K562 (cell line): Measurements from ENCODE around the gene CRPPA. TPM values are rescaled to one million over a fixed set of nuclear protein-coding genes. Genes with fewer than 3 reads are reported as not detected.

Source experiments
- HINFP ChIP-seq: fragments of 450-650 bp; conservative IDR thresholded peaks from 2 replicates; pipeline ENCODE4 v1.6.1; 2016; ENCODE audit warnings: missing genetic modification characterization, low read depth, mild to moderate bottlenecking, control low read depth, missing compliant biosample characterization
- HNRNPLL ChIP-seq: fragments of 200-400 bp; formaldehyde crosslinking; IDR thresholded peaks from 2 replicates; pipeline ENCODE4 v1.6.1; 2017; ENCODE audit warnings: low read length, low read depth, mild to moderate bottlenecking; ENCODE audit not compliant: poor library complexity, severe bottlenecking
- RFX1 ChIP-seq: fragments of 450-650 bp; IDR thresholded peaks from 2 replicates; pipeline ENCODE4 v1.6.1; 2016; ENCODE audit warnings: mild to moderate bottlenecking, moderate library complexity
- SMARCA4 ChIP-seq: fragments of 450-650 bp; IDR thresholded peaks from 2 replicates; pipeline ENCODE4 v1.6.1; 2016
- STAG1 ChIP-seq: sonication (generic); formaldehyde crosslinking; IDR thresholded peaks from 2 replicates; pipeline ENCODE4 v1.5.0; 2020; ENCODE audit warnings: missing genetic modification reagents, borderline replicate concordance
- TEAD1 ChIP-seq, 2 experiments: fragments of 450-650 bp in 1 of 2; sonication (generic) in 1 of 2; formaldehyde crosslinking; IDR thresholded peaks; 2 replicates each; pipeline versions ENCODE4 v1.4.0 to v1.8.0; 2020 to 2022; ENCODE audit warnings: mild to moderate bottlenecking in 2 of 2, missing genetic modification reagents in 1 of 2
- ZBTB43 ChIP-seq: sonication (generic); formaldehyde crosslinking; IDR thresholded peaks from 2 replicates; pipeline ENCODE4 v1.8.0; 2023; ENCODE audit warnings: mild to moderate bottlenecking, missing genetic modification reagents
- ZNF143 ChIP-seq: sonication (generic); formaldehyde crosslinking; IDR thresholded peaks from 2 replicates; pipeline ENCODE4 v1.9.0; 2022; ENCODE audit warnings: mild to moderate bottlenecking, missing genetic modification reagents
- polyA plus RNA-seq, 8 experiments: library from polyadenylated mRNA; depleted of rRNA in 4 of 8; stranded (reverse) in 5 of 8; unstranded in 3 of 8; fragments of >200 nt; fragmentation: Nextera tagmentation in 2 of 8; fragmentation: Illumina TruSeq in 1 of 8; extraction: Ambion mirVana in 2 of 8; extraction: Trizol in 1 of 8; gene quantifications; 2 replicates each; pipeline versions ENCODE4 v1.2.1 to v1.2.3, GENCODE V29; 2011 to 2014; ENCODE audit warnings: inconsistent platforms in 1 of 8, missing spikeins in 1 of 8
- total RNA-seq, 7 experiments: library from RNA; depleted of rRNA in 6 of 7; stranded (reverse); fragments of >200 nt in 6 of 7; fragmentation: Illumina TruSeq in 2 of 7; extraction: Trizol in 2 of 7; gene quantifications; 2 replicates each; pipeline versions ENCODE4 v1.2.1 to v1.2.3, GENCODE V29; 2011 to 2021; ENCODE audit warnings: low replicate concordance in 1 of 7
- TF ChIP-seq, protein P1 (sequence below): fragments of 250-450 bp; sonication (Bioruptor Pico); IDR thresholded peaks from 2 replicates; pipeline ENCODE4 v1.8.0; 2021; ENCODE audit warnings: moderate library complexity, mild to moderate bottlenecking, inconsistent platforms

The CRPPA gene
- total and polyA plus RNA-seq, 9 of the 15 experiments (the other 6 are each of a cell fraction or from before 2014, with no cell fraction given) = 3.9 to 14.4 (median 7.8) TPM

DNA sequence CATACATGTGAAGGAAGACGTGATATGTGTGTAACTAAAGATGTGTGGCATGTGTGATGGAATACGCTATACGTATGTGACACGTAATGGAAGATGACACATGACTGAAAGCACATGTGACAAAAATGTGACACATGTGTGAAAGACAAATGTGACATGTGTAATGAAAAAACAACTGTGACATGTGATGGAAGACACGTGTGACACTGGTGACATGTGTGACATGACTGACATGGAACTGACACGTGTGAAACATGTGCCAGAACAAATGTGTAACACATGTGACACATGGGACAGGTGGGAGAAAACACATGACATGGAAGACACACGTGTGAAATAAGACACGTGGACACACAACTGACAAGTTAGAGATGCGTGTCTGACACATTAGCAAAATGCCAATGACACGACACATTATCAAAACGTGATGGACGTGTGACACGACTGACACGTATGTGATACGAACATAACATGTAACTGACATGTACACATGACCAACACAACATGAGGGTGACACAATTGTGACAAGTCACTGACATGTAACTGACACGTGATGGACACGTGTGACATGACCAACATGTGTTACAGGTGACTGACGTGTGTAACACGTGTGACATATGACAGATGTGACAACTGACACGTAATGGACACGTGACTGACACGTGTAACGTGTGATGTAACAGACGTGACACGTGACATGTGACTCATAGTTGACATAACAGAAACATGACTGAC, 24.4 kb downstream of the CRPPA start (continued):
- TF ChIP-seq RFX1 = no peak
- no peak for TF ChIP-seq SMARCA4
- TF ChIP-seq ZNF143 (CRISPR knock-in tag) = peak; percentile 49
- peak; percentile 38; the same call in 1 of the 2 replicates for TF ChIP-seq ZBTB43 (CRISPR knock-in tag)
- TF ChIP-seq HNRNPLL = no peak
- TF ChIP-seq, protein P1, sequence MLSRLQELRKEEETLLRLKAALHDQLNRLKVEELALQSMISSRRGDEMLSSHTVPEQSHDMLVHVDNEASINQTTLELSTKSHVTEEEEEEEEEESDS = no peak
- TF ChIP-seq TEAD1 (CRISPR knock-in tag; IDR thresholded peaks at IDR 0.05) = peak in 1 of 2 experiments; percentile 56; a peak in 1 of 4 replicates
- no peak for TF ChIP-seq STAG1 (CRISPR knock-in tag)
- TF ChIP-seq HINFP = no peak
